ENCODE measurements around the gene GOLGA5.

GOLGA5 gene

GRCh38 chr14:92783813-92784431 lies 10.2 kb upstream of the GOLGA5 start:
- peak; percentile 86 for DNase-seq (ENCODE audit: low read depth)
- TF ChIP-seq, protein P1, sequence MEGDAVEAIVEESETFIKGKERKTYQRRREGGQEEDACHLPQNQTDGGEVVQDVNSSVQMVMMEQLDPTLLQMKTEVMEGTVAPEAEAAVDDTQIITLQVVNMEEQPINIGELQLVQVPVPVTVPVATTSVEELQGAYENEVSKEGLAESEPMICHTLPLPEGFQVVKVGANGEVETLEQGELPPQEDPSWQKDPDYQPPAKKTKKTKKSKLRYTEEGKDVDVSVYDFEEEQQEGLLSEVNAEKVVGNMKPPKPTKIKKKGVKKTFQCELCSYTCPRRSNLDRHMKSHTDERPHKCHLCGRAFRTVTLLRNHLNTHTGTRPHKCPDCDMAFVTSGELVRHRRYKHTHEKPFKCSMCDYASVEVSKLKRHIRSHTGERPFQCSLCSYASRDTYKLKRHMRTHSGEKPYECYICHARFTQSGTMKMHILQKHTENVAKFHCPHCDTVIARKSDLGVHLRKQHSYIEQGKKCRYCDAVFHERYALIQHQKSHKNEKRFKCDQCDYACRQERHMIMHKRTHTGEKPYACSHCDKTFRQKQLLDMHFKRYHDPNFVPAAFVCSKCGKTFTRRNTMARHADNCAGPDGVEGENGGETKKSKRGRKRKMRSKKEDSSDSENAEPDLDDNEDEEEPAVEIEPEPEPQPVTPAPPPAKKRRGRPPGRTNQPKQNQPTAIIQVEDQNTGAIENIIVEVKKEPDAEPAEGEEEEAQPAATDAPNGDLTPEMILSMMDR (conservative IDR thresholded peaks at IDR 0.05; ENCODE audit: low read depth, low read length), result peak; percentile 58
- H3K4me3 ChIP-seq (ENCODE audit: low read depth, low read length), result no peak overlapping the region

GRCh38 chr14:92785667-92786426 lies 8.3 kb upstream of the GOLGA5 start:
- TF ChIP-seq, protein P1 (conservative IDR thresholded peaks at IDR 0.05; ENCODE audit: low read depth, low read length), result peak; percentile 44
- no peak overlapping the region for H3K4me3 ChIP-seq (ENCODE audit: low read depth, low read length)
- peak; percentile 90 for DNase-seq (ENCODE audit: low read depth)

GRCh38 chr14:92786427-92786756 lies 7.7 kb upstream of the GOLGA5 start:
- H3K4me3 ChIP-seq (ENCODE audit: low read depth, low read length), result no peak overlapping the region
- TF ChIP-seq, protein P1 (conservative IDR thresholded peaks at IDR 0.05; ENCODE audit: low read depth, low read length), result no peak
- DNase-seq (ENCODE audit: low read depth), result no peak

GRCh38 chr14:92787554-92787953 lies 6.6 kb upstream of the GOLGA5 start:
- TF ChIP-seq, protein P1 (conservative IDR thresholded peaks at IDR 0.05; ENCODE audit: low read depth, low read length), result no peak
- H3K4me3 ChIP-seq (ENCODE audit: low read depth, low read length), result no peak overlapping the region
- DNase-seq (ENCODE audit: low read depth), result no peak

- DNase-seq (ENCODE audit: low read depth), result no peak
- TF ChIP-seq, protein P1 (conservative IDR thresholded peaks at IDR 0.05; ENCODE audit: low read depth, low read length), result no peak
- H3K4me3 ChIP-seq (ENCODE audit: low read depth, low read length), result no peak overlapping the region
Measured at GRCh38 chr14:92789457-92790089, 4.5 kb upstream of the GOLGA5 start.

GRCh38 chr14:92792885-92793284 lies 1.2 kb upstream of the GOLGA5 start:
- peak; percentile 53 for DNase-seq (ENCODE audit: low read depth)
- TF ChIP-seq, protein P1 (conservative IDR thresholded peaks at IDR 0.05; ENCODE audit: low read depth, low read length), result peak; percentile 16
- no peak overlapping the region for H3K4me3 ChIP-seq (ENCODE audit: low read depth, low read length)
